ENCODE results near the gene CROCC2.

Gene CROCC2

DNA sequence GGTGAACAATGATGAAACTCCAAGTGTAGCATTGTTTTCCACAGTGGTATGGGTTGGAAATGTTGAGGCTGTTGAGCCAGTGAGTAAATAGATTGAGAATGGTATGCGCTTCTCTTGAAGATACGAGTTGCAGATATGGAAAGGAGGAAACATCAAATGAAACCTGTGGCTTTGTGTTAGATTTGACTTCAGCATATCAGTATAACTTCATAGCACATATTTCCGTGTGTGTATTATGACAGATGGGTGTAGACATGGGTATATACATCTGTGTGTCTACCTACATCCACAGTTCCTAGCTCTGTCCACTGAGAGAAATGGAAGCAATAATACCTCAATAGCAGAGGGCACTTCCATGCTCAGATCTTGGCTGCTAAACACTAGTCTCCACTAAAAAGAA, 100.3 kb downstream of the CROCC2 start:
- H3K27ac ChIP-seq, result no peak overlapping the region
- no peak overlapping the region for H3K4me3 ChIP-seq (ENCODE audit: low read depth, low read length)
- peaks cover 10% of the 10 kb centered on the region for H3K9me3 ChIP-seq (ENCODE audit: severe bottlenecking)
- DNase-seq, result no peak
- no peaks in the 10 kb centered on the region for H3K36me3 ChIP-seq
- H3K27me3 ChIP-seq (ENCODE audit: insufficient read depth, low read depth, severe bottlenecking), result no peaks in the 10 kb centered on the region
- TF ChIP-seq, protein P1, sequence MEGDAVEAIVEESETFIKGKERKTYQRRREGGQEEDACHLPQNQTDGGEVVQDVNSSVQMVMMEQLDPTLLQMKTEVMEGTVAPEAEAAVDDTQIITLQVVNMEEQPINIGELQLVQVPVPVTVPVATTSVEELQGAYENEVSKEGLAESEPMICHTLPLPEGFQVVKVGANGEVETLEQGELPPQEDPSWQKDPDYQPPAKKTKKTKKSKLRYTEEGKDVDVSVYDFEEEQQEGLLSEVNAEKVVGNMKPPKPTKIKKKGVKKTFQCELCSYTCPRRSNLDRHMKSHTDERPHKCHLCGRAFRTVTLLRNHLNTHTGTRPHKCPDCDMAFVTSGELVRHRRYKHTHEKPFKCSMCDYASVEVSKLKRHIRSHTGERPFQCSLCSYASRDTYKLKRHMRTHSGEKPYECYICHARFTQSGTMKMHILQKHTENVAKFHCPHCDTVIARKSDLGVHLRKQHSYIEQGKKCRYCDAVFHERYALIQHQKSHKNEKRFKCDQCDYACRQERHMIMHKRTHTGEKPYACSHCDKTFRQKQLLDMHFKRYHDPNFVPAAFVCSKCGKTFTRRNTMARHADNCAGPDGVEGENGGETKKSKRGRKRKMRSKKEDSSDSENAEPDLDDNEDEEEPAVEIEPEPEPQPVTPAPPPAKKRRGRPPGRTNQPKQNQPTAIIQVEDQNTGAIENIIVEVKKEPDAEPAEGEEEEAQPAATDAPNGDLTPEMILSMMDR (IDR thresholded peaks at IDR 0.05; ENCODE audit: low read depth, low read length), result no peak

DNA sequence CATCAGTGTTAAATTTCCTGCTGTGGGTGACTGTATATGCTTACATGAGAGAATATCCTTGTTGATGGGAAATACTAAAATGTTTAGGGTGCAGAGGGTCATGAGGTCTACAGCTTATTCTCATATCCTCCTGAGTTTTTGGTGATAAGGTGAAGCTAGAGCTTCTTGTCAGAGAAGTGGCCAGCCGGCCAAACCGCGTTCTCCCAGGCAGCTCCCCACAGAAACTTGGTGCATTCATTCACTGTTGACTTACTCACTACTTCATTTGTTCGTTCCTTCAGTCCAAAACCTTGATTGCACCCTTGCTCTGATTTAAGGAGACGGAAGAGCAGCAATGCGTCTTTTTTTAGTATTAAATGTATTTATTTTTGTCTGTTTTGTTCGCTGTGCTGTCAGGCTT, 101.0 kb downstream of the CROCC2 start:
- no peak overlapping the region for H3K4me3 ChIP-seq (ENCODE audit: low read depth, low read length)
- H3K27me3 ChIP-seq (ENCODE audit: insufficient read depth, low read depth, severe bottlenecking), result no peaks in the 10 kb centered on the region
- H3K27ac ChIP-seq, result no peak overlapping the region
- TF ChIP-seq, protein P1 (IDR thresholded peaks at IDR 0.05; ENCODE audit: low read depth, low read length), result no peak
- no peaks in the 10 kb centered on the region for H3K36me3 ChIP-seq
- DNase-seq, result no peak
- peaks cover 10% of the 10 kb centered on the region for H3K9me3 ChIP-seq (ENCODE audit: severe bottlenecking)

DNA sequence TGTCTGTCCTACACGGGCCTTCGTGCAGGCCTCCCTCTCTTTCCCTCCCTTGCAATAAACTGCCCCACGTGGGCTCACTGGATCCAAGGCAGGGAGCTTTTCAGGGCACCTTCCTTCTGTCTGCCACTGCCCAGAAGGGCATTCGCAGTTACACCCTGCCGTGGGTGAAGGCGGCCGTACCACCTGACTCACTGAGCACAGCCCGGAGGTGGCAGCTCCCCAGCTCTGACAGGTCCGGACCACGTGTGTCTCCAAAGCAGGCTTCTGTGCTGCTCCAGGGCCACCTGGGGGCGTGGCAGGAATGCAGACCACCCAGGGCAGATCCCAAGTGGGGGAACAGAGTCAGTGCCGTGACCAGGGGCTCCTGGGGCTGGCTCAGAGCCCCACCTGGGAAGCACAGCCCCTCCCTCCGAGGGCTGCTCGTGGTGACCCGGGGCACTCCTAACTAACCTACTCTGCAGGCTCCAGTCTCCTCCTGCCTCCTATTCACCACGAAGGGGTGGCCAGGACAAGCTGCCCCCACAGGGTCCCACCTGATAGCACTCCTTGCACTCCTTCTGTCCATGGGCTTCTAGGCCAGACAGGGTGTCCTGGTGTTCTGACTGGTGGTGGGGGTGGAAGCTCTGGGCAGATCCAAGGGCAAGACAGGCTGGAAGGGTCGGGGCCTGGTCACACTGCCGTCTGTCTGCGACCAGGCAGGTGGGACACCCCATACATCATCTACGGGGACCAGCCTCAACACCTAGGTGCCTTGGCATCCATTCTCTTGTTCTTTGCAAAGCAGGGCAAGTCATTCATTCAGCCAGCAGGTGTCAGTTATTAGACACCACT, 102.0 kb downstream of the CROCC2 start:
- no peaks in the 10 kb centered on the region for H3K27me3 ChIP-seq (ENCODE audit: insufficient read depth, low read depth, severe bottlenecking)
- DNase-seq, result no peak
- H3K9me3 ChIP-seq (ENCODE audit: severe bottlenecking), result peaks cover 10% of the 10 kb centered on the region
- TF ChIP-seq, protein P1 (IDR thresholded peaks at IDR 0.05; ENCODE audit: low read depth, low read length), result no peak
- H3K4me3 ChIP-seq (ENCODE audit: low read depth, low read length), result no peak overlapping the region
- H3K27ac ChIP-seq, result no peak overlapping the region
- H3K36me3 ChIP-seq, result no peaks in the 10 kb centered on the region

DNA sequence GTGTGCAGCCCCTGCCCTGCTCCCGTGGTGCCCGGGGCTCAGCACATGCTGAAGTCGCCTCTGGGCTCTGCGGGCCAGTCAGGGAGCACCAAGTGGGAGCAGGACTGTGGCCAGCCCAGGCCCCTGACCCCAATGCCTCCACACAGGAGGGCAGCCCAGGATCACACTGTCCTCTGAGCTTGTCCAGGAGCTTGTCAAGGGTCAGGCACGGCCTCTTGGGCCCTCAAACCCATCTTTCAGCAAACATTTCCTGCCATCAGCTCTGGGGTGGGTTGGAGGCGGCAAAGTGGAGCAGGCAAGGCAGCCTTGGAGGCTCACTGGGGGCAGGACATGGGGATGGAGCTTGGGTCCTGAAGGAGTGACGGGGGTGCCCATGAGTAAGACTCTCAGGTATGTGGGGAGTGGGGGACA, 102.6 kb downstream of the CROCC2 start:
- no peak overlapping the region for H3K27ac ChIP-seq

DNA sequence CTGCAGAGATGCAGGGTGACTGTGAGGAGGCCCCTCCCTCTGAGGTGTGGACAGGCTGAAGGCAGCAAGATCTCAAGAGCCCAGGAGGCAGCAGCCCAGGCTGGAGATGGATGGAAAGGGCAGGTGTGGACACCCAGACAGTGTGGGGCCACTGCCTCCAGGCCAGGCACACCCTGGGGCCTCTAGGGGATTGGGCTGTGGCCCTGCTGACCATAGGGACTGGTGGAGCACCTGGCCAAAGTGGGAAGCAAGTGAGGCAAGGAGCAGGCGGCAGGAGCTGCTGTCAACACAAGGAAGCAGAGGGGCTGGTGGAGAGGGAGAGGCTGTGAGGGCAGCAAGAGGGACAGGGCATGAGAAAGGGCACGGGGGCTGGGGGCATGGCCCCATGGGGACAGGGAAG, 103.1 kb downstream of the CROCC2 start:
- no peak overlapping the region for H3K27ac ChIP-seq
- DNase-seq, result no peak
- peaks cover 7% of the 10 kb centered on the region for H3K9me3 ChIP-seq (ENCODE audit: severe bottlenecking)
- no peak overlapping the region for H3K4me3 ChIP-seq (ENCODE audit: low read depth, low read length)
- TF ChIP-seq, protein P1 (IDR thresholded peaks at IDR 0.05; ENCODE audit: low read depth, low read length), result no peak
- no peaks in the 10 kb centered on the region for H3K36me3 ChIP-seq
- no peaks in the 10 kb centered on the region for H3K27me3 ChIP-seq (ENCODE audit: insufficient read depth, low read depth, severe bottlenecking)

More for the DNA sequence above, 102.6 kb downstream of the CROCC2 start:
- TF ChIP-seq, protein P1 (IDR thresholded peaks at IDR 0.05; ENCODE audit: low read depth, low read length), result no peak
- no peaks in the 10 kb centered on the region for H3K36me3 ChIP-seq
- H3K27me3 ChIP-seq (ENCODE audit: insufficient read depth, low read depth, severe bottlenecking), result no peaks in the 10 kb centered on the region
- H3K9me3 ChIP-seq (ENCODE audit: severe bottlenecking), result peaks cover 10% of the 10 kb centered on the region
- DNase-seq, result no peak
- H3K4me3 ChIP-seq (ENCODE audit: low read depth, low read length), result no peak overlapping the region

All from WERI-Rb-1 (cell line).